ENCODE measurements around the gene TMBIM1. TPM values are rescaled to one million over a fixed set of nuclear protein-coding genes. Genes with fewer than 3 reads are reported as not detected.

TMBIM1 gene
- 100 to 1,000 TPM; 201 to 464 (median 319) TPM for total RNA-seq
- long read RNA-seq, donor 1, transcript TMBIM1-215 (11 exons, 1,251 nt) = minor isoform, 6 of 376 reads
- long read RNA-seq, donor 1, transcript TMBIM1-219 (10 exons, 2,874 nt) = minor isoform, 19 of 376 reads
- long read RNA-seq, donor 1, transcript TMBIM1-201 (12 exons, 2,371 nt) = major isoform, 231 of 376 reads
- long read RNA-seq, donor 1, partial matches to known transcripts = 66 of 376 reads
- long read RNA-seq, donor 1, other reads (novel, unspliced or antisense) = 50 of 376 reads
- long read RNA-seq, donor 2, transcript TMBIM1-219 (10 exons, 2,874 nt) = minor isoform, 6 of 182 reads
- long read RNA-seq, donor 2, transcript TMBIM1-201 (12 exons, 2,371 nt) = major isoform, 110 of 182 reads
- long read RNA-seq, donor 2, partial matches to known transcripts = 31 of 182 reads
- long read RNA-seq, donor 2, other reads (novel, unspliced or antisense) = 34 of 182 reads

GRCh38 chr2:218292048-218293014 lies at the start of gene TMBIM1:
TMBIM1 (minus strand) TSS chr2:218292503; CDS start chr2:218282141, 10,362 bp downstream.
- H3K4me1 ChIP-seq (ENCODE audit: low read depth) = peaks cover 58% of the 10 kb centered on the region
- intact Hi-C loops (cut with DNase I, micrococcal nuclease) = loop anchor here in 1 of 2 donors (5.0 kb wide), 1 partner anchor 110 kb away; no protein-coding TSS in a partner anchor
- ATAC-seq (peak; percentile 81), DNase-seq (peak; percentile 87 to 90 (median 89))
- TF ChIP-seq CTCF (IDR thresholded peaks at IDR 0.05) = peak; percentile 88
- no peaks in the 10 kb centered on the region for H3K36me3 ChIP-seq (ENCODE audit: low read depth)
- H3K4me3 ChIP-seq = peak within 1 kb of the TSS; percentile 68
- no peaks in the 10 kb centered on the region for H3K9me3 ChIP-seq

- intact Hi-C loops (cut with DNase I, micrococcal nuclease) = no loop called here
- Histone ChIP-seq H3K4me3 (no peak overlapping the region), H3K36me3 (ENCODE audit: low read depth) (no peaks in the 10 kb centered on the region), H3K9me3 (no peaks in the 10 kb centered on the region), H3K4me1 (ENCODE audit: low read depth) (no peaks in the 10 kb centered on the region)
- ATAC-seq (no peak), DNase-seq (peak in 1 of 3 donors; percentile 34)
- no peak for TF ChIP-seq CTCF (IDR thresholded peaks at IDR 0.05)
Observed at GRCh38 chr2:218341381-218341780, 49.1 kb upstream of the TMBIM1 start.

GRCh38 chr2:218340656-218341055 lies 48.4 kb upstream of the TMBIM1 start:
- TF ChIP-seq CTCF (IDR thresholded peaks at IDR 0.05) = no peak
- Histone ChIP-seq H3K4me3 (no peak overlapping the region), H3K9me3 (no peaks in the 10 kb centered on the region), H3K36me3 (ENCODE audit: low read depth) (no peaks in the 10 kb centered on the region), H3K4me1 (ENCODE audit: low read depth) (no peaks in the 10 kb centered on the region)
- DNase-seq = peak in 1 of 3 donors; percentile 38
- intact Hi-C loops (cut with DNase I, micrococcal nuclease) = no loop called here
- ATAC-seq = no peak

- DNase-seq (no peak), ATAC-seq (no peak)
- Histone ChIP-seq H3K9me3 (no peaks in the 10 kb centered on the region), H3K36me3 (ENCODE audit: low read depth) (no peaks in the 10 kb centered on the region), H3K4me1 (ENCODE audit: low read depth) (no peaks in the 10 kb centered on the region), H3K4me3 (no peak overlapping the region)
- intact Hi-C loops (cut with DNase I, micrococcal nuclease) = no loop called here
- no peak for TF ChIP-seq CTCF (IDR thresholded peaks at IDR 0.05)
Observed at GRCh38 chr2:218334531-218334930, 42.2 kb upstream of the TMBIM1 start.

GRCh38 chr2:218332920-218333645 lies 40.8 kb upstream of the TMBIM1 start:
- no peaks in the 10 kb centered on the region for H3K9me3 ChIP-seq
- H3K4me1 ChIP-seq (ENCODE audit: low read depth) = no peaks in the 10 kb centered on the region
- intact Hi-C loops (cut with DNase I, micrococcal nuclease) = no loop called here
- H3K4me3 ChIP-seq = no peak overlapping the region
- no peak for DNase-seq
- no peak for TF ChIP-seq CTCF (IDR thresholded peaks at IDR 0.05)
- ATAC-seq = peak; percentile 53
- no peaks in the 10 kb centered on the region for H3K36me3 ChIP-seq (ENCODE audit: low read depth)

Measured in mucosa of descending colon (tissue), 3 donors.